Measurements from ENCODE around the gene CHMP1B.

The CHMP1B gene

GRCh38 chr18:11901826-11902438 is 50.7 kb downstream of the CHMP1B start:
- Mint-ChIP-seq H3K27me3 (ENCODE audit: low read depth) (no peaks in the 10 kb centered on the region), H3K9me3 (no peaks in the 10 kb centered on the region), H3K4me3 (no peak overlapping the region), H3K36me3 (ENCODE audit: low read depth) (peaks cover 18% of the 10 kb centered on the region), H3K4me1 (no peaks in the 10 kb centered on the region), H3K27ac (no peak overlapping the region)
- no peak for TF ChIP-seq CTCF (IDR thresholded peaks at IDR 0.05; ENCODE audit: unreplicated experiment in 3 of 3)

GRCh38 chr18:11902522-11903292 is 51.5 kb downstream of the CHMP1B start:
- TF ChIP-seq CTCF (IDR thresholded peaks at IDR 0.05; ENCODE audit: unreplicated experiment in 3 of 3), result no peak
- no peak overlapping the region for H3K27ac Mint-ChIP-seq
- peaks cover 13% of the 10 kb centered on the region for H3K36me3 Mint-ChIP-seq (ENCODE audit: low read depth)

More at GRCh38 chr18:11902522-11903292, 51.5 kb downstream of the CHMP1B start:
- Mint-ChIP-seq H3K27me3 (ENCODE audit: low read depth) (no peaks in the 10 kb centered on the region), H3K4me1 (peaks cover 3% of the 10 kb centered on the region), H3K9me3 (no peaks in the 10 kb centered on the region), H3K4me3 (no peak overlapping the region)

Data from nephron (organoid).